ENCODE data around the gene RGL3. TPM values are rescaled to one million over a fixed set of nuclear protein-coding genes. Genes with fewer than 3 reads are reported as not detected.

RGL3 gene
- total and polyA plus RNA-seq, 2 donors (not counting 1 experiment from before 2014, with no cell fraction given): 0.20 to 4.0 TPM

DNA sequence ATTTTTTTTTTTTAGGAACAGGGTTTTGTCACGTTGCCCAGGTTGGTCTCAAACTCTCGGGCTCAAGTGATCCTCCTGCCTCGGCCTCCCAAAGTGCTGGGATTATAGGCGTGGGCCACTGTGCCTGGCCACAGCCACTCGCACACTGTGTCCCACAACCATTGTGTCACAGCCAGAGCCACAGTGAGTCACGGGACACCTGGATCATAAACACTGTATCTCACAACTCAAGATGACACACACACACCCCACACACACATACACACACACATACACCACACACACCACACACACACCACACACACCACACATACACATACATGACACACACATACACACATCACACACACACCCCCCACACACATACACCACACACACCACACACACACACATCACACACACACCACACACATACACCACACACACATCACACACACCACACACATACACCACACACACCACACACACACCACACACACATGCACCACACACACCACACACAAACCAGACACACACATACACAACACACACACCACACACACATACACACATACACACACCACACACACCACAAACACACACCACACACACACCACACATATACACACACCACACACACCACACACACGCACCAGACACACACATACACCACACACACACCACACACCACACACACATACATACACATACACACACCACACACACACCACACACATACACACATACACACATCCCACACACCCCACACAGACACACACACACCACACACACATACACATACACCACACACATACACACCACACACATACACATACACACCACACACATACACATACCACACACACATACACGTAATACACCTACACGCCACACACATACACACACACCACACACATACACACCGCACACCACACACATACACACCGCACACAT lies 45.5 kb upstream of the RGL3 start:
- Histone ChIP-seq H2AFZ (ENCODE audit: low read length) (no peak overlapping the region), H3K36me3 (ENCODE audit: control insufficient read depth, insufficient read depth, low read length) (no peaks in the 10 kb centered on the region), H3K9ac (ENCODE audit: insufficient read depth, low read length) (no peak overlapping the region), H3K27me3 (ENCODE audit: control insufficient read depth, insufficient read depth, low read length) (no peaks in the 10 kb centered on the region), H3K9me3 (ENCODE audit: control insufficient read depth, insufficient read depth, low read depth, low read length) (no peaks in the 10 kb centered on the region), H3K4me3 (replicated peaks in 1 of 4; ENCODE audit: control extremely low read depth in 1 of 4, insufficient read depth in 1 of 4, low read depth in 3 of 4, low read length in 4 of 4) (no peak overlapping the region), H3K4me1 (ENCODE audit: control insufficient read depth, extremely low read depth, insufficient read depth, low read length) (no peaks in the 10 kb centered on the region), H3K27ac (ENCODE audit: insufficient read depth, low read length) (no peak overlapping the region), H3K79me2 (ENCODE audit: control insufficient read depth, insufficient read depth, low read length) (no peaks in the 10 kb centered on the region), H4K20me1 (ENCODE audit: control insufficient read depth, extremely low read depth, insufficient read depth, low read length) (no peaks in the 10 kb centered on the region), H3K4me2 (ENCODE audit: extremely low read depth, insufficient read depth, low read length) (no peak overlapping the region)
- TF ChIP-seq, protein P1, sequence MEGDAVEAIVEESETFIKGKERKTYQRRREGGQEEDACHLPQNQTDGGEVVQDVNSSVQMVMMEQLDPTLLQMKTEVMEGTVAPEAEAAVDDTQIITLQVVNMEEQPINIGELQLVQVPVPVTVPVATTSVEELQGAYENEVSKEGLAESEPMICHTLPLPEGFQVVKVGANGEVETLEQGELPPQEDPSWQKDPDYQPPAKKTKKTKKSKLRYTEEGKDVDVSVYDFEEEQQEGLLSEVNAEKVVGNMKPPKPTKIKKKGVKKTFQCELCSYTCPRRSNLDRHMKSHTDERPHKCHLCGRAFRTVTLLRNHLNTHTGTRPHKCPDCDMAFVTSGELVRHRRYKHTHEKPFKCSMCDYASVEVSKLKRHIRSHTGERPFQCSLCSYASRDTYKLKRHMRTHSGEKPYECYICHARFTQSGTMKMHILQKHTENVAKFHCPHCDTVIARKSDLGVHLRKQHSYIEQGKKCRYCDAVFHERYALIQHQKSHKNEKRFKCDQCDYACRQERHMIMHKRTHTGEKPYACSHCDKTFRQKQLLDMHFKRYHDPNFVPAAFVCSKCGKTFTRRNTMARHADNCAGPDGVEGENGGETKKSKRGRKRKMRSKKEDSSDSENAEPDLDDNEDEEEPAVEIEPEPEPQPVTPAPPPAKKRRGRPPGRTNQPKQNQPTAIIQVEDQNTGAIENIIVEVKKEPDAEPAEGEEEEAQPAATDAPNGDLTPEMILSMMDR (conservative IDR thresholded peaks at IDR 0.05 in 1 of 2, IDR thresholded peaks at IDR 0.05 in 1 of 2; ENCODE audit: low read depth in 1 of 2, low read length in 2 of 2): no peak
- TF ChIP-seq EZH2 (IDR thresholded peaks at IDR 0.05; ENCODE audit: low read length, missing control alignments): no peak
- DNase-seq (ENCODE audit: low read depth in 2 of 2): no peak

DNA sequence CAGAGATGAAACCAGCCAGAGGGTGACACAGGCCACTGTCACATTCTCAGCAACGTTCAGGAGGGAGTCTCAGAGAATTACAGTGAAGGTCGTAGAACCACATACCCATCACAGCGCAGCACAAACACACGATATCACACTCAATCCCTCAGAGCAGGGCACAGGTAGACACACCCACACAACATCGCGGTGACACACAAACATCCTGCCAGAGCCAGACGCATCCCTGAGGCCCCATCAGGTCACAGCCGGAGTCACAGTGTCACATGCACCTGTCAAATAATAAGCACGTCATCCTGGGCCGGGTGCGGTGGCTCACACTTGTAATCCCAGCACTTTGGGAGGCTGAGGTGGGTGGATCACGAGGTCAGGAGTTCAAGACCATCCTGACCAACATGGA lies 44.3 kb upstream of the RGL3 start:
- Histone ChIP-seq H3K4me1 (ENCODE audit: control insufficient read depth, extremely low read depth, insufficient read depth, low read length) (no peaks in the 10 kb centered on the region), H3K36me3 (ENCODE audit: control insufficient read depth, insufficient read depth, low read length) (no peaks in the 10 kb centered on the region), H2AFZ (ENCODE audit: low read length) (no peak overlapping the region), H3K4me3 (replicated peaks in 1 of 4; ENCODE audit: control extremely low read depth in 1 of 4, insufficient read depth in 1 of 4, low read depth in 3 of 4, low read length in 4 of 4) (no peak overlapping the region), H3K9ac (ENCODE audit: insufficient read depth, low read length) (no peak overlapping the region), H3K79me2 (ENCODE audit: control insufficient read depth, insufficient read depth, low read length) (no peaks in the 10 kb centered on the region), H3K27me3 (ENCODE audit: control insufficient read depth, insufficient read depth, low read length) (no peaks in the 10 kb centered on the region), H3K9me3 (ENCODE audit: control insufficient read depth, insufficient read depth, low read depth, low read length) (no peaks in the 10 kb centered on the region), H4K20me1 (ENCODE audit: control insufficient read depth, extremely low read depth, insufficient read depth, low read length) (no peaks in the 10 kb centered on the region), H3K27ac (ENCODE audit: insufficient read depth, low read length) (no peak overlapping the region), H3K4me2 (ENCODE audit: extremely low read depth, insufficient read depth, low read length) (no peak overlapping the region)
- TF ChIP-seq, protein P1 (conservative IDR thresholded peaks at IDR 0.05 in 1 of 2, IDR thresholded peaks at IDR 0.05 in 1 of 2; ENCODE audit: low read depth in 1 of 2, low read length in 2 of 2): no peak
- TF ChIP-seq EZH2 (IDR thresholded peaks at IDR 0.05; ENCODE audit: low read length, missing control alignments): no peak
- DNase-seq (ENCODE audit: low read depth in 2 of 2): no peak

DNA sequence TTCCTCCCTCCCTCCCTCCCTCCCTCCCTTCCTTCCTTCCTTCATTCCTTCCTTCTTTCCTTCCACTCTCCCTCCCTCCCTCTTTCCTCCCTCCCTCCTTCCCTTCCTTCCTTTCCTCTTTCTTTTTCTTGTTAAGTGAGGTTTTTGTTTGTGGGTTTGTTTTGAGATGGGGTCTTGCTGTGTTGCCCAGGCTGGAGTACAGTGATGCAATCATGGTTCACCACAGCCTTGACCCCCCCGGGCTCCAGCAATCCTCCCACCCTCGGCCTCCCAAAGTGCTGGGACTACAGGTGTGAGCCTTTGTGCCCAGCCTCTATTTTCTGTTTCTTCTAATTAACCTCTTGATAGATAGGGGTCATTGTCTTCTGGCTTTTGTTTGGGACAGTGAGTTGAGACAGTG lies 42.3 kb upstream of the RGL3 start:
- DNase-seq (ENCODE audit: low read depth in 2 of 2): no peak
- Histone ChIP-seq H3K9me3 (ENCODE audit: control insufficient read depth, insufficient read depth, low read depth, low read length) (no peaks in the 10 kb centered on the region), H3K27me3 (ENCODE audit: control insufficient read depth, insufficient read depth, low read length) (no peaks in the 10 kb centered on the region), H3K9ac (ENCODE audit: insufficient read depth, low read length) (no peak overlapping the region), H4K20me1 (ENCODE audit: control insufficient read depth, extremely low read depth, insufficient read depth, low read length) (no peaks in the 10 kb centered on the region), H3K36me3 (ENCODE audit: control insufficient read depth, insufficient read depth, low read length) (no peaks in the 10 kb centered on the region), H3K4me3 (replicated peaks in 1 of 4; ENCODE audit: control extremely low read depth in 1 of 4, insufficient read depth in 1 of 4, low read depth in 3 of 4, low read length in 4 of 4) (no peak overlapping the region), H2AFZ (ENCODE audit: low read length) (no peak overlapping the region), H3K27ac (ENCODE audit: insufficient read depth, low read length) (no peak overlapping the region), H3K79me2 (ENCODE audit: control insufficient read depth, insufficient read depth, low read length) (no peaks in the 10 kb centered on the region), H3K4me2 (ENCODE audit: extremely low read depth, insufficient read depth, low read length) (no peak overlapping the region), H3K4me1 (ENCODE audit: control insufficient read depth, extremely low read depth, insufficient read depth, low read length) (no peaks in the 10 kb centered on the region)
- no peak for TF ChIP-seq EZH2 (IDR thresholded peaks at IDR 0.05; ENCODE audit: low read length, missing control alignments)
- TF ChIP-seq, protein P1 (conservative IDR thresholded peaks at IDR 0.05 in 1 of 2, IDR thresholded peaks at IDR 0.05 in 1 of 2; ENCODE audit: low read depth in 1 of 2, low read length in 2 of 2): no peak
